Breast epithelium (tissue), 3 donors: ENCODE measurements around the gene ITGB2.

Experiments
- CTCF ChIP-seq, 3 donors: fragments of 450-650 bp; IDR thresholded peaks; one replicate each; pipeline ENCODE4 v1.5.1; 2016 to 2017; ENCODE audit warnings: antibody characterized with exemption in 3 of 3, mild to moderate bottlenecking in 3 of 3, moderate library complexity in 3 of 3
- POLR2AphosphoS5 ChIP-seq, 3 donors: sonication (generic); formaldehyde crosslinking; IDR thresholded peaks; one replicate each; pipeline ENCODE4 v1.6.1; 2017; ENCODE audit warnings: antibody characterized with exemption in 3 of 3

- TF ChIP-seq CTCF (IDR thresholded peaks at IDR 0.05) (no peak), POLR2AphosphoS5 (IDR thresholded peaks at IDR 0.05) (no peak)
Observed at GRCh38 chr21:44885615-44886014, 35.1 kb downstream of the ITGB2 start.
